Activated B cell treated with CpG ODN at 0.5 μM for 24 hours (primary cell): ENCODE data around the gene WBP2. TPM values are rescaled to one million over a fixed set of nuclear protein-coding genes. Genes with fewer than 3 reads are reported as not detected.

ENCODE experiments used
- ATAC-seq: fragments of 200-7000 bp; cut with Tn5 transposase; one replicate; pipeline ENCODE4 v1.10.0; 2021; ENCODE audit warnings: low read depth, mild to moderate bottlenecking, moderate library complexity
- CTCF ChIA-PET: fragments of 350-600 bp; sonication (Branson Sonifier 250); formaldehyde crosslinking; loops from one replicate; lab custom pipeline; 2021; ENCODE audit warnings: antibody characterized with exemption; lab: Charles Lee
- POLR2A ChIA-PET: fragments of 350-600 bp; sonication (Branson Sonifier 250); formaldehyde crosslinking; loops from one replicate; lab custom pipeline; 2021; ENCODE audit warnings: antibody characterized with exemption; lab: Charles Lee
- DNase-seq: peaks from one replicate; pipeline ENCODE4 v3.0.0; 2022
- H3K27ac Mint-ChIP-seq: one replicate; pipeline ENCODE4 v1.8.0; 2020; ENCODE audit warnings: mixed read lengths
- H3K27me3 Mint-ChIP-seq: one replicate; pipeline ENCODE4 v1.8.0; 2021; ENCODE audit warnings: mixed read lengths
- H3K36me3 Mint-ChIP-seq: one replicate; pipeline ENCODE4 v1.8.0; 2021; ENCODE audit warnings: low read depth, mixed read lengths
- H3K4me1 Mint-ChIP-seq: one replicate; pipeline ENCODE4 v1.8.0; 2021; ENCODE audit warnings: mixed read lengths
- H3K4me3 Mint-ChIP-seq: one replicate; pipeline ENCODE4 v1.8.0; 2020; ENCODE audit warnings: mild to moderate bottlenecking, mixed read lengths
- H3K9me3 Mint-ChIP-seq: one replicate; pipeline ENCODE4 v1.8.0; 2020; ENCODE audit warnings: mixed read lengths
- CTCF ChIP-seq: fragments of 200-600 bp; IDR thresholded peaks from one replicate; pipeline ENCODE4 v1.8.0; 2022; ENCODE audit warnings: antibody characterized with exemption, mild to moderate bottlenecking
- intact Hi-C: fragments of 100-400 bp; cut with micrococcal nuclease; formaldehyde crosslinking; loops from one replicate; pipeline ENCODE4 v1.15.1; 2024
- total RNA-seq: library from RNA; stranded (reverse); gene quantifications from 2 replicates; pipeline ENCODE4 v1.2.3, GENCODE V29; 2022

WBP2 gene
- total RNA-seq, 1 donor from 2014 or later: 66.0 TPM

GRCh38 chr17:75824666-75825065 is 30.5 kb downstream of the WBP2 start:
- H3K4me3 Mint-ChIP-seq: no peak overlapping the region
- no peak overlapping the region for H3K27ac Mint-ChIP-seq
- POLR2A ChIA-PET: interaction anchor here (1.1 to 7.0 kb wide), 4 partner anchors 19 to 60 kb away, joined by 4 to 90 read pairs (median 25); partner anchors contain the start of genes GALK1, UNC13D and UNK
- no peaks in the 10 kb centered on the region for H3K9me3 Mint-ChIP-seq
- H3K27me3 Mint-ChIP-seq: no peaks in the 10 kb centered on the region
- intact Hi-C loops: no loop called here
- DNase-seq (no peak), ATAC-seq (no peak)
- no peak for TF ChIP-seq CTCF
- CTCF ChIA-PET: interaction anchor here (1.5 to 6.7 kb wide), 2 partner anchors 59 to 71 kb away, joined by 3 to 68 read pairs; partner anchors contain the start of gene GALK1
- H3K4me1 Mint-ChIP-seq: peaks cover 19% of the 10 kb centered on the region
- peaks cover 51% of the 10 kb centered on the region for H3K36me3 Mint-ChIP-seq

DNA sequence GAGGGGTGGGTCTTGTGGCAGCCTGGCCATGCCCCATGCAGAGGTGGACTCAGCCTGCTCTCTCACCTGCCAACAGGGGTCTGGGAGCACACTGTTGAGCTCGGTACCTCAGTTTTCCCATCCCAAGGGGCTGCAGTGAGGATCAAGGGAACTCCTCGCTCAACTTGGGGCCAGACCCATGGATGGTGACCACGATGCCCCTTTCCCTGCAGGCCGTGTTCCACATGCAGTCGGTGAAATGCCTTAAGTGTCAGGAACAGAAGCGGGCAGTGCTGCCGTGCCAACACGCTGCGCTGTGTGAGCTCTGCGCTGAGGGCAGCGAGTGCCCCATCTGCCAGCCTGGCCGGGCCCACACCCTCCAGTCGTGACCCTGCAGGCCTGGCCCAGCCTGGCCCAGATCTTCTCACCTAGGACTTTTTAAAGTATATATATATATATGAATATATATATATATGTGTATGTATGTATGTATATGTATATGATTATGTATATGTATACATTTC is 31.0 kb downstream of the WBP2 start:
- DNase-seq (no peak), ATAC-seq (no peak)
- ChIA-PET CTCF (no interaction called here), POLR2A (interaction anchor here (0.6 to 7.0 kb wide), 5 partner anchors 20 to 599 kb away, joined by 3 to 90 read pairs (median 3); partner anchors contain the start of genes UNC13D and WBP2)
- no peaks in the 10 kb centered on the region for H3K27me3 Mint-ChIP-seq
- no peak overlapping the region for H3K4me3 Mint-ChIP-seq
- H3K27ac Mint-ChIP-seq: no peak overlapping the region
- intact Hi-C loops: no loop called here
- H3K4me1 Mint-ChIP-seq: peaks cover 19% of the 10 kb centered on the region
- TF ChIP-seq CTCF: no peak
- H3K9me3 Mint-ChIP-seq: no peaks in the 10 kb centered on the region
- peaks cover 54% of the 10 kb centered on the region for H3K36me3 Mint-ChIP-seq

DNA sequence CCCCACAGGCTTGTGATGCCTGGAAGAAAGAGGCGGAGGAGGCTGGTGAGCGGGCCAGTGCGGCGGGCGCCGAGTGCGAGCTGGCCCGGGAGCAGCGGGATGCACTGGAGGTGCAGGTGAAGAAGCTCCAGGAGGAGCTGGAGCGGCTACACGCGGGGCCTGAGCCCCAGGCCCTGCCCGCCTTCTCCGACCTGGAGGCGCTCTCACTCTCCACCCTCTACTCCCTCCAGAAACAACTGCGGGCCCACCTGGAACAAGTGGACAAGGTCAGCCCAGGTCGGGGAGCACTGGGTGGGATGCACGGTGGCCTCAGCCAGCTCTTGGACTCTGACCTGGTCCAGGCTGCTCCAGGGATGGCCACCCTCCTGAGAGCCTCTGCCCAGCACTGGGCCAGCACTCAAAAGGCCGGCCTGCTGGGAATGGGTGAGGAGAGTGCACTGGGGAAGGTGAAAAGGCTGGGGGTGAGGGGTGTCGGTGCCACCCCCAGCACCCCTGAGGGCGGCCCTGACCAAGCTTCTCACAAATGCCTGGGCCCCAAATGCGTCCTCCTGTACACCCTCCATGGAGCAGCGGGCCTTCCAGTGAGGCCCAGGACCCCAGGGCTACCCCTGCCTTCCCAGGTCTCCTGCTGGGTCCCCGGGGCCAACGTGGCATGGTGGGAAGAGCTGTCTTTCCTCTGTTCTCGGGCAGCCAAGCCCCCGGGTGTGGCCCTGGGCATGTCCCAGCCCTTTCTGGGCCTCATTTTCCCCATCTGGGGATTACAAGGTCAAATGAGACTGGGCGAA is 31.7 kb downstream of the WBP2 start:
- intact Hi-C loops: no loop called here
- CTCF ChIA-PET: interaction anchor here (0.6 kb wide), 1 partner anchor 70 kb away, joined by 3 read pairs; no protein-coding TSS in a partner anchor
- Mint-ChIP-seq H3K27me3 (no peaks in the 10 kb centered on the region), H3K4me3 (no peak overlapping the region), H3K27ac (no peak overlapping the region), H3K36me3 (peaks cover 57% of the 10 kb centered on the region), H3K9me3 (no peaks in the 10 kb centered on the region), H3K4me1 (peaks cover 19% of the 10 kb centered on the region)
- no peak for DNase-seq
- no peak for ATAC-seq
- TF ChIP-seq CTCF: no peak
- POLR2A ChIA-PET: interaction anchor here (0.6 to 1.2 kb wide), 7 partner anchors 8 to 600 kb away, joined by 3 to 6 read pairs (median 3); partner anchors contain the start of gene WBP2

GRCh38 chr17:75822800-75823166 is 32.4 kb downstream of the WBP2 start:
- DNase-seq: no peak
- Mint-ChIP-seq H3K4me3 (no peak overlapping the region), H3K9me3 (no peaks in the 10 kb centered on the region), H3K27me3 (no peaks in the 10 kb centered on the region), H3K27ac (no peak overlapping the region), H3K36me3 (peaks cover 53% of the 10 kb centered on the region), H3K4me1 (peaks cover 13% of the 10 kb centered on the region)
- TF ChIP-seq CTCF: no peak
- ATAC-seq: no peak
- ChIA-PET CTCF (no interaction called here), POLR2A (interaction anchor here (0.6 to 1.2 kb wide), 5 partner anchors 14 to 223 kb away, joined by 3 to 4 read pairs (median 3); no protein-coding TSS in a partner anchor)
- intact Hi-C loops: no loop called here
